H9 (cell line): Measurements from ENCODE around the gene EIF2B5. TPM values are rescaled to one million over a fixed set of nuclear protein-coding genes. Genes with fewer than 3 reads are reported as not detected.

ENCODE experiments used
- DNase-seq: peaks from one replicate; pipeline ENCODE4 v3.0.0-alpha.2; 2017
- H2AFZ ChIP-seq: one replicate; pipeline ENCODE4 v1.6.1; 2013; ENCODE audit warnings: mild to moderate bottlenecking, low read length, control low read depth, moderate library complexity
- H2AK5ac ChIP-seq: 2 replicates; pipeline ENCODE4 v1.6.1; 2013; ENCODE audit warnings: low read length, control low read depth, mixed read lengths; ENCODE audit not compliant: insufficient read length
- H2BK120ac ChIP-seq: one replicate; pipeline ENCODE4 v1.6.1; 2013; ENCODE audit warnings: low read depth, mild to moderate bottlenecking, low read length, control low read depth, inconsistent platforms; ENCODE audit not compliant: poor library complexity, severe bottlenecking
- H2BK12ac ChIP-seq: 2 replicates; pipeline ENCODE4 v1.6.1; 2013; ENCODE audit warnings: low read length, control low read depth, mixed read lengths, low read depth; ENCODE audit not compliant: insufficient read length
- H2BK15ac ChIP-seq: 2 replicates; pipeline ENCODE4 v1.6.1; 2013; ENCODE audit warnings: low read depth, low read length, control low read depth
- H2BK20ac ChIP-seq: one replicate; pipeline ENCODE4 v1.6.1; 2013; ENCODE audit warnings: low read depth, mild to moderate bottlenecking, low read length, control low read depth, inconsistent platforms; ENCODE audit not compliant: poor library complexity, severe bottlenecking
- H2BK5ac ChIP-seq: 2 replicates; pipeline ENCODE4 v1.6.1; 2013; ENCODE audit warnings: low read length, control low read depth, mixed read lengths; ENCODE audit not compliant: insufficient read length
- H3K14ac ChIP-seq: 2 replicates; pipeline ENCODE4 v1.6.1; 2013; ENCODE audit warnings: low read length, control low read depth; ENCODE audit not compliant: insufficient read depth
- H3K18ac ChIP-seq: 2 replicates; pipeline ENCODE4 v1.6.1; 2013; ENCODE audit warnings: low read depth, mild to moderate bottlenecking, mixed read lengths, low read length, control low read depth; ENCODE audit not compliant: insufficient read length
- H3K23ac ChIP-seq: 2 replicates; pipeline ENCODE4 v1.6.1; 2013; ENCODE audit warnings: low read length, control low read depth, mixed read lengths, low read depth; ENCODE audit not compliant: insufficient read length
- H3K23me2 ChIP-seq: 2 replicates; pipeline ENCODE4 v1.6.1; 2013; ENCODE audit warnings: low read depth, mild to moderate bottlenecking, mixed read lengths, low read length, control low read depth; ENCODE audit not compliant: insufficient read length, poor library complexity, severe bottlenecking
- H3K27ac ChIP-seq: 2 replicates; pipeline ENCODE4 v1.5.1; 2013; ENCODE audit warnings: low read length, control low read depth, mixed read lengths, low read depth; ENCODE audit not compliant: insufficient read length
- H3K27me3 ChIP-seq: 2 replicates; pipeline ENCODE4 v1.6.1; 2013; ENCODE audit warnings: low read length, control low read depth, inconsistent platforms; ENCODE audit not compliant: insufficient read depth
- H3K4ac ChIP-seq: 2 replicates; pipeline ENCODE4 v1.6.1; 2013; ENCODE audit warnings: low read depth, mild to moderate bottlenecking, control low read depth, inconsistent platforms, low read length, moderate library complexity
- H3K4me1 ChIP-seq: 2 replicates; pipeline ENCODE4 v1.6.1; 2013; ENCODE audit warnings: low read length, control low read depth, inconsistent platforms; ENCODE audit not compliant: insufficient read depth
- H3K4me2 ChIP-seq: 2 replicates; pipeline ENCODE4 v1.6.1; 2013; ENCODE audit warnings: low read length, control low read depth, mixed read lengths; ENCODE audit not compliant: insufficient read length, insufficient read depth
- H3K56ac ChIP-seq: 2 replicates; pipeline ENCODE4 v1.6.1; 2013; ENCODE audit warnings: low read depth, mild to moderate bottlenecking, mixed read lengths, low read length, control low read depth; ENCODE audit not compliant: insufficient read length
- H3K79me1 ChIP-seq: 2 replicates; pipeline ENCODE4 v1.6.1; 2013; ENCODE audit warnings: low read depth, mild to moderate bottlenecking, moderate library complexity, low read length, control low read depth, inconsistent platforms; ENCODE audit not compliant: insufficient read depth, poor library complexity, severe bottlenecking
- H3K79me2 ChIP-seq: 2 replicates; pipeline ENCODE4 v1.6.1; 2013; ENCODE audit warnings: low read length, control low read depth, inconsistent platforms; ENCODE audit not compliant: insufficient read depth
- H3K9ac ChIP-seq: 2 replicates; pipeline ENCODE4 v1.6.1; 2013; ENCODE audit warnings: low read length, control low read depth, mixed read lengths; ENCODE audit not compliant: insufficient read length; ENCODE audit errors: extremely low read depth
- H3K9me3 ChIP-seq: one replicate; pipeline ENCODE4 v1.6.1; 2013; ENCODE audit warnings: low read depth, low read length, inconsistent platforms; ENCODE audit not compliant: control insufficient read depth
- H3T11ph ChIP-seq: one replicate; pipeline ENCODE4 v1.6.1; 2013; ENCODE audit warnings: mild to moderate bottlenecking, low read length, control low read depth, inconsistent platforms
- H4K20me1 ChIP-seq: one replicate; pipeline ENCODE4 v1.6.1; 2013; ENCODE audit not compliant: control insufficient read depth, insufficient read length, insufficient read depth
- H4K5ac ChIP-seq: 2 replicates; pipeline ENCODE4 v1.6.1; 2013; ENCODE audit warnings: low read depth, mild to moderate bottlenecking, mixed read lengths, low read length, control low read depth; ENCODE audit not compliant: insufficient read length
- H4K8ac ChIP-seq: replicated peaks from 2 replicates; pipeline ENCODE4 v1.6.1; 2013; ENCODE audit warnings: low read length, control low read depth, mixed read lengths, low read depth; ENCODE audit not compliant: insufficient read length
- H4K91ac ChIP-seq: 2 replicates; pipeline ENCODE4 v1.6.1; 2013; ENCODE audit warnings: low read depth, mild to moderate bottlenecking, moderate library complexity, mixed read lengths, low read length, control low read depth; ENCODE audit not compliant: insufficient read length
- H3K27ac Mint-ChIP-seq, 3 experiments: 2 replicates in 2 of 3; 3 replicates in 1 of 3; pipeline ENCODE4 v1.8.0; 2020 to 2021; ENCODE audit warnings: mixed read lengths in 3 of 3, mild to moderate bottlenecking in 1 of 3, moderate library complexity in 1 of 3
- H3K27me3 Mint-ChIP-seq: 2 replicates; pipeline ENCODE4 v1.8.0; 2021; ENCODE audit warnings: low read depth, mild to moderate bottlenecking, moderate library complexity, mixed read lengths
- H3K36me3 Mint-ChIP-seq, 3 experiments: 2 replicates in 2 of 3; 3 replicates in 1 of 3; pipeline ENCODE4 v1.8.0; 2020 to 2021; ENCODE audit warnings: low read depth in 3 of 3, mixed read lengths in 3 of 3; ENCODE audit not compliant: insufficient read depth in 1 of 3
- H3K4me1 Mint-ChIP-seq, 2 experiments: 2 replicates each; pipeline ENCODE4 v1.8.0; 2020; ENCODE audit warnings: mixed read lengths in 2 of 2
- H3K4me3 Mint-ChIP-seq, 2 experiments: 2 replicates in 1 of 2; 3 replicates in 1 of 2; pipeline ENCODE4 v1.8.0; 2020 to 2021; ENCODE audit warnings: mild to moderate bottlenecking in 2 of 2, mixed read lengths in 2 of 2, moderate library complexity in 1 of 2
- H3K9me3 Mint-ChIP-seq, 2 experiments: 2 replicates in 1 of 2; 3 replicates in 1 of 2; pipeline ENCODE4 v1.8.0; 2020; ENCODE audit warnings: mild to moderate bottlenecking in 2 of 2, mixed read lengths in 2 of 2, moderate library complexity in 1 of 2
- WGBS: extraction: QIAGEN DNeasy Blood & Tissue Kit; methylation state at CpG from one replicate; pipeline ENCODE4 v1.1.7; 2013; ENCODE audit warnings: missing lambda C conversion rate, low lambda C conversion rate, mixed read lengths; ENCODE audit not compliant: insufficient read length; ENCODE audit errors: extremely low coverage; 5-methylcytosine and 5-hydroxymethylcytosine counted together
- total RNA-seq: library from RNA; stranded (reverse); gene quantifications from 2 replicates; pipeline ENCODE4 v1.2.1, GENCODE V29; 2021
- TF ChIP-seq, protein P1 (sequence below): fragments of 200-600 bp; sonication (generic); conservative IDR thresholded peaks from 3 replicates; pipeline ENCODE4 v1.8.0; 2021; ENCODE audit warnings: antibody characterized with exemption, mild to moderate bottlenecking

Gene EIF2B5
- total RNA-seq, 1 experiment from 2014 or later = 42.0 TPM

DNA sequence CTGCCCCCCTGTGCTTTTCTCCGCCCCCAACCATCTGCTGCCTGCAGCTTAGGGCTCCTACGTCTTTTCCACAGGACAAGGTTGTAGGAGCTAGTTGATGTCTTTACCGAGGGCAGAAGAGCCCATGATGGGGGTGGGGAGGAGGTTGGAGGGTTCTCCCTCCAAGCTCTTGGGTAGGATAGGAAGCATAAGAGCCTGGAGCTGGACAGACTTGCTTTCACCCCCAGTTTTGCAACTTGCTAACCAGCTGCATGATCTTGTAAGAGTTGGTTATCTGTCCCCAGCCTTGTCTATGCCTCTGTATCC, 51.7 kb downstream of the EIF2B5 start:
- H2BK120ac ChIP-seq = no peak overlapping the region
- H2BK5ac ChIP-seq = no peak overlapping the region
- peak overlapping the region; percentile 96 for H3K4me2 ChIP-seq
- TF ChIP-seq, protein P1, sequence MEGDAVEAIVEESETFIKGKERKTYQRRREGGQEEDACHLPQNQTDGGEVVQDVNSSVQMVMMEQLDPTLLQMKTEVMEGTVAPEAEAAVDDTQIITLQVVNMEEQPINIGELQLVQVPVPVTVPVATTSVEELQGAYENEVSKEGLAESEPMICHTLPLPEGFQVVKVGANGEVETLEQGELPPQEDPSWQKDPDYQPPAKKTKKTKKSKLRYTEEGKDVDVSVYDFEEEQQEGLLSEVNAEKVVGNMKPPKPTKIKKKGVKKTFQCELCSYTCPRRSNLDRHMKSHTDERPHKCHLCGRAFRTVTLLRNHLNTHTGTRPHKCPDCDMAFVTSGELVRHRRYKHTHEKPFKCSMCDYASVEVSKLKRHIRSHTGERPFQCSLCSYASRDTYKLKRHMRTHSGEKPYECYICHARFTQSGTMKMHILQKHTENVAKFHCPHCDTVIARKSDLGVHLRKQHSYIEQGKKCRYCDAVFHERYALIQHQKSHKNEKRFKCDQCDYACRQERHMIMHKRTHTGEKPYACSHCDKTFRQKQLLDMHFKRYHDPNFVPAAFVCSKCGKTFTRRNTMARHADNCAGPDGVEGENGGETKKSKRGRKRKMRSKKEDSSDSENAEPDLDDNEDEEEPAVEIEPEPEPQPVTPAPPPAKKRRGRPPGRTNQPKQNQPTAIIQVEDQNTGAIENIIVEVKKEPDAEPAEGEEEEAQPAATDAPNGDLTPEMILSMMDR = no peak
- H4K8ac ChIP-seq = no peak overlapping the region
- no peak overlapping the region for H2BK15ac ChIP-seq
- no peak overlapping the region for H3K27ac ChIP-seq
- H3K56ac ChIP-seq = no peak overlapping the region
- H3K9me3 Mint-ChIP-seq = no peaks in the 10 kb centered on the region; a peak in 1 of 5 replicates
- no peak overlapping the region for H4K91ac ChIP-seq
- H4K20me1 ChIP-seq = no peaks in the 10 kb centered on the region
- H2BK12ac ChIP-seq = no peak overlapping the region
- no peak overlapping the region for H3K18ac ChIP-seq
- WGBS = no CpG with 5 or more reads among the region's 3 CpGs
- H3K36me3 Mint-ChIP-seq = peaks cover 49 to 77% (median 65%) of the 10 kb centered on the region in 3 experiments
- H3K27me3 Mint-ChIP-seq = peaks cover 1% of the 10 kb centered on the region; the same call in 1 of the 2 replicates
- H2AK5ac ChIP-seq = no peak overlapping the region
- no peak overlapping the region for H3T11ph ChIP-seq
- H3K79me1 ChIP-seq = peaks cover 5% of the 10 kb centered on the region
- no peaks in the 10 kb centered on the region for H3K9me3 ChIP-seq
- H3K14ac ChIP-seq = no peak overlapping the region
- no peak overlapping the region for H2AFZ ChIP-seq
- no peaks in the 10 kb centered on the region for H3K27me3 ChIP-seq
- H3K79me2 ChIP-seq = peaks cover 5% of the 10 kb centered on the region; the same call in 1 of the 2 replicates
- peaks cover 14% of the 10 kb centered on the region for H3K23me2 ChIP-seq
- no peaks in the 10 kb centered on the region for H3K4me1 ChIP-seq
- H4K5ac ChIP-seq = no peak overlapping the region
- no peak overlapping the region for H3K4ac ChIP-seq
- DNase-seq = no peak
- peak overlapping the region; percentile 98 to 99 for H3K4me3 Mint-ChIP-seq
- peak overlapping the region in 1 of 3 experiments; percentile 99; a peak in 1 of 7 replicates for H3K27ac Mint-ChIP-seq
- H2BK20ac ChIP-seq = no peak overlapping the region
- H3K23ac ChIP-seq = no peak overlapping the region
- peak overlapping the region; percentile 81 for H3K9ac ChIP-seq
- H3K4me1 Mint-ChIP-seq = peaks cover 25 to 28% of the 10 kb centered on the region in 2 experiments
